Activated T-helper 1 cell treated with anti-CD3 and anti-CD28 coated beads, Interleukin-2, amount 50 U/mL, for 16 hours (primary cell): ENCODE measurements around the gene LRP6.
"Not testable (repeated sequence)": the region's sequence is repeated elsewhere in the genome, so short reads cannot be mapped to it uniquely, and the experiment has no call there.

Experiments
- DNase-seq, 2 donors: peaks; one replicate each; pipeline ENCODE4 v3.0.0-alpha.2; 2020; ENCODE audit warnings: low read depth in 1 of 2, low spot score in 1 of 2

LRP6 gene

DNA sequence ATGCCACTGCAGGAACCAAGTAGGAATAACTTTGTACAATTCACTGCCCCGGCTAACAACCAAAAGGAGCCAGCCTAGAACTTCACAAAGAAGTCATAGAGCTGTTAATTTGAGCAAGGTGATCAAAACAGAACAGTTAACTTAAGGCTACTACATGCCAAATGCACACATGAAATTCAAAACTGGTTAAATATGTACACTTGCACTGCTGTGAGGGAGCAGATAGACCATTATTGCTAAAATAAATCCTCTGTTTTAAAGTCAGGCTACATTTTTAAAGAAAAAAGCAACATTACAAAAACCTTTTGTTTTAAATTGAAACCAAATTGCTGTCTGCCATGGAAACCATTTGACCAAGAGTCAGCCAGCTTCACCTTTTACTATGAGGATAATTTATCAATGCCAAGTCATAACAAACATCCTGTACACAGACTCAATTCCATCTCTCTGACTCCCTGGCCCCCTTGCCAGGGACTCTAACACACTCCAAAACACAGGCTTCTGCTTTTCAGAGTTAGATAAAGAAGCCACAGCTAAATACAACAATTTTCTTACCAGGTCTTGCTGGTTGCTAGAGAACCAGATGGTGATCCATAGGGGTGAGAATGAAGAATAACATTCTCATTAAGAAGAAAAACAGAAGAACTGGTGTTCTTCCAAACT is 84.0 kb downstream of the LRP6 start:
- no peak for DNase-seq

GRCh38 chr12:12181511-12181910 is 85.3 kb downstream of the LRP6 start:
- no peak for DNase-seq

DNA sequence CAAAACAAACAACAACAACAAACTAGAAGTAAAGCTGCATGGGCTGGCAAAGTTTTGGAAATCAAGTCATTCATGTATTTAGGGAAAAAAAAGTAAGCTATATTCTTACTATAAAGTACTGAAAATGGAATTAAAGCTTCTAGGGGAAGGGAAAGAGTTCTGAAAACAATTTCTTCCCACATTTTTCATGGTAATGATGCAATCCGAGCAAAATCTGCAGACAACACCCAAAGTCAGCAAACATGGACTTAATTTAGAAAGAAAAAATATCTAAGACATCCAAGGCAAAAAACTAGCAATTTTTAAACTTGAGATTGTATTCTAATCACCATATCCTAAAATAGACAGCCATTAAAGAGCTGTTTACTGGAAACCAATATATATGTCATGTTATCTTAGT is 86.3 kb downstream of the LRP6 start:
- DNase-seq, result no peak

DNA sequence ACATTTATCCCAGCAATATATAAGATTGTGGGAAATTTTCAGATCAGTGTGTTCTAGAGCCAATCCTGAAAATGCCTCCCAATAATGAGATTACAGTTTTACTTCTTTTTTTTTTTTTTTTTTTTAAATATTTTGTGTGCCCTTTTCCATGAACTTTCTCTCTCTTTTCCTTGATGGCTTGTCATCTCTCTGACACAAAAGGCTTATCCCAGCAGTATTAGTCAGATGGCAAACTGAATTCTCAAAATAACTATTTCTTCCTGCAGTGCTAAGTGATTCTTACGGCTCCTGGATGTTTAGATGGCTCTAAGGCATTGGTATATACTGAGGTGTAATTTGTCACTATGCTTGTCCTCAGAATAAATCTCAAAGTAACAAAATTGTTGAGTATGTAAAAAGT is 86.7 kb downstream of the LRP6 start:
- DNase-seq, result no peak

- no peak for DNase-seq
Observed at GRCh38 chr12:12178559-12178958, 88.3 kb downstream of the LRP6 start.

DNA sequence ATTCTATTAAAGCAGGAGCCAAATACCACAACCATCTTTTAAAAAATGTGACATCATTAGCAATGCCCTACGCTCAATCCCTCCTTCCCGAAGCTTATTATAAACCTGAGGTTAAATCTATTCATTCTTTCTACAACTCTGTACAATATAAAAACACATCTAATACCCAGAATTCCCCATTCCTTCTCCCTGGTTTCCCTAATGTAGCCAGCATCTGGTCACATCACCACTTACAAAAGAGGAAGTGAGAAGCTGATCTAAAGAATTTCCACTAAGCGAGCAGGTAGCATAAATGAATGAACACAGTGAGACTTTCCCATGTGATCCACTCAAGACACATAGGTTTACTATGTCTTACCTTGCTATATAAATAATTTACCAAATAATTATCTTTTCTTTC is 90.4 kb downstream of the LRP6 start:
- DNase-seq, result no peak

DNA sequence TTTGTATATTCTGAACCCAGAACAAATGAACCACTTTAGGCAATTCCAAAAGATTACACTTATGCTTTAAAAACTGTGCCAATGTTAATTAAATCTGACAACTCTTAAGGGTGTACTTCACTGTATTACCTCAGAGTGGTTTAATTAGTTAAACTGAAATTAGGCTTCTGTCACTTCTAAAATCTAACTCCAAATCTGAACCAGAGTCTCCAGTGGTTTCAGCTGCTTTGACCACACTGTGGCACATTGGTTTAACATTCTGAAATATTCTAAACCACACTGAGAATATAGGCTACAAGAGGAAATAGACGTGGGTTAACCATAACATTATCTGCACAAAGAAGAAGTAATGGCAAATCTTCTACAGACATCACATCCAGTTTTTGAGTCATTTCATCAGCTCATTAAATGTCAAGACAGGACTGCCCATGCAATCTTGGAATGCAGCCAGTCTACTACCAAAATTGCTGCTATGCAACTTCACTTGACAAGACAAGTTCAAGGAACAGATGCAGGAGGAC is 94.8 kb downstream of the LRP6 start:
- no peak for DNase-seq

DNA sequence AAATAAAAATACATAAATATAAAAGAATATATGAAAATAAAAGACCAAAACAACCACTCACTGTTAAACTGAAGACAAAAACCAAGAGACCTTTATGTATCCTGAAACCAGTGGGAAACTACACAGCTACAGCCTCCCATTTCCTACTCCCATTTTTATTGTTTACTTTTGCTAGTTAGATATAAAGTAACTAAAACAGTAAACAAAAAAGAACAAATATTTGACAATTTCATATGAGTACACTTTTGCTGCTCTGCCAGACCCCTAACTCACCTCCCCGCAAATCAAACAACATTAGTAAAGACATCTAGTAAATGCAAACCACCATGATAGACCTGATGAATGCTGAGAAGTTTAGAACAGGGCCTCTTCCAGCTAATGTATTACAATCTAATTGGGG is 99.0 kb downstream of the LRP6 start:
- DNase-seq, result no peak

- DNase-seq, result no peak
Observed at GRCh38 chr12:12166751-12167150, 100.1 kb downstream of the LRP6 start.

GRCh38 chr12:12159988-12160387 is 106.9 kb downstream of the LRP6 start:
- no peak for DNase-seq

- no peak for DNase-seq
Observed at GRCh38 chr12:12158858-12159257, 108.0 kb downstream of the LRP6 start.

DNA sequence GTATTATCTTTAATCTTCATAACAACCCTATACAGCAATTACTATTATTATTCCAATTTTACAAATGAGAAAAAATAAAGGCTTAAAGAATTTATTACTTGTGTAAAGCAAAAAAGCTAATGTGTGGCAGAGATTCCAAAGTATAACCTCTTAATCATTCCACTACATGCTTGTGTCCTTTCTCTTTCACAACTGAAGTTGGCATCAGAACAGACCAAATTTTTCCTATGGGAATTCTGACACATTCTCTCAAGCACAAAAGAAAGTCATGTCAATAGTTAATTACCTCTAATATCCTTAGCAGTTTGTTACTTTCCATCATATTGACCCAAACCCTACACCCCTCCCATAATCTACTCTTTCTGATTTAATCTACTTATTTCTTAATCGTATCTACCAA is 109.4 kb downstream of the LRP6 start:
- DNase-seq, result no peak

DNA sequence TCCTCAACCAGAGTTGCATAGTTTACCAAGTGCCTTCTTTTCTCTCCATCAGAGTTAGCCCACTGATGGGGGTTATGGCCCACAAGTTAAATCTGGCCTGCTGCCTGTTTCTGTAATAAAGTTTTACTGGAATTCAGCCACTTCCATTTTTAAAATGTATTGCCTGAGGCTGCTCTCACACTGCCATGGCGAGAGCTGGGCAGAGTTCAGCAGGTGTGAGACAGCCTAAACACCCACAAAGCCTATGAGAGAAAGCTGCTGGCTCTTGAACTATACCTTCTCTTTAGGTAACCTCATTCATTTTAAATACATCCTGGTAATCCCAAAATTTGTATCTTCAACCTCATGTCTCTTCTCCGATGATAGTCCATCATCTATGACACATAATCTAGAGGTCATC is 110.0 kb downstream of the LRP6 start:
- no peak for DNase-seq

- DNase-seq, result no peak
Observed at GRCh38 chr12:12156116-12156515, 110.7 kb downstream of the LRP6 start.

- DNase-seq, result no peak
Observed at GRCh38 chr12:12153596-12153995, 113.2 kb downstream of the LRP6 start.

- no peak for DNase-seq
Observed at GRCh38 chr12:12147111-12147510, 119.7 kb downstream of the LRP6 start.

DNA sequence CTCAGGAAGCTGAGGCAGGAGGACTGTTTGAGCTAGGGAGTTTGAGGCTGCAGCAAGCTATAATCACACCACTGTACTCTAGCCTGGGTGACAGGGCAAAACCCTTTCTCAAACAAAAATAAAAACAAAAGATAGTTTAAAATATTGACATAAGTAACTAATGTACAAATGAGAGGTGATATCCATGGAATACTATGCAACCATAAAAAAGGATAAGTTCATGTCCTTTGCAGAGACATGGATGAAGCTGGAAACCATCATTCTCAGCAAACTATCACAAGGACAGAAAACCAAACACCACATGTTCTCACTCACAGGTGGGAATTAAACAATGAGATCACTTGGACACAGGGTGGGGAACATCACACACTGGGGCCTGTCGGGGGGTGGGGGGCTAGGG is 122.3 kb downstream of the LRP6 start:
- not testable (repeated sequence) for DNase-seq

GRCh38 chr12:12141000-12141399 is 125.8 kb downstream of the LRP6 start:
- DNase-seq, result no peak

- no peak for DNase-seq
Observed at GRCh38 chr12:12138203-12139154, 128.4 kb downstream of the LRP6 start.

- no peak for DNase-seq
Observed at GRCh38 chr12:12133785-12134184, 133.1 kb downstream of the LRP6 start.

DNA sequence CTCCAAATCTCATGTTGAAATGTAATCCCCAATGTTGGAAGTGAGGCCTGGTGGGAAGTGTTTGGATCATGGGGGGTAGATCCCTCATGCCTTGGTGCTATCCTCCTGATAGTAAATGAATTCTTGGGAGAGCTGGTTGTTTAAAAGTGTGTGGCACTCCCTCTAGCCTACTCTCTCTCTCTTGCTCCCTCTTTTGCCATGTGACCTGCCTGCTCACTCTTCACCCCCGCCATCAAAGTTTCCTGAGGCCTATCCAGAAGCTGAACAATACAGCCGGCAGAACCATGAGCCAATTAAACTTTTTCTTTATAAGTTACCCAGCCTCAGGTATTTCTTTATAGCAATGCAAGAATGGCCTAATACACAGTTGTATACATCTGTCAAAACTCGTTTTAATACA is 133.6 kb downstream of the LRP6 start:
- DNase-seq, result no peak

DNA sequence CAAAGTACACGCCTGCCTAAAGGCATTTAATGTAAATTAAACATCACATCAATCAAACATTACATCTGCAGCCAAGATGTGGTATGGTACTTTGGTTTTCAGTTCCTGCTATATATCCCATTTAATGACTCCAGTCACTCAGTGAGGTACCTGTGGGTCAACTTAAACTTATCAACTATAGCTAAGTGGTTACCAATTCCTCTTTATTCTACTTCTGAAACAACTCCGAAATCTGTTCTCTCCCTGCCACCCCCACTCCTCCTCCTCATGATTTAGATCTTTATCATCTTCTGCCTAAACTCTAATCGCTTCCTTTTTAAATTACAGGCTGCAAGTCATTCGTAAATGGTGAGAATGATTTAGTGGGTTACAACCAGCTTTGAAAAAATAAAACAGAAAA is 138.2 kb downstream of the LRP6 start:
- no peak for DNase-seq
